ENCODE results near the gene SMYD3.

GRCh38 chr1:245730801-245731200, 776.3 kb downstream of the SMYD3 start:
- no peak for TF ChIP-seq POLR2AphosphoS5 (IDR thresholded peaks at IDR 0.05; ENCODE audit: low read depth, low read length)
- no peak for TF ChIP-seq REST (IDR thresholded peaks at IDR 0.05; ENCODE audit: insufficient read depth in 1 of 2, low read depth in 2 of 2, low read length in 2 of 2)
- TF ChIP-seq SIN3A (IDR thresholded peaks at IDR 0.05; ENCODE audit: borderline replicate concordance, insufficient read depth, low read length), result no peak
